CD14-positive monocyte (primary cell): Measurements from ENCODE around the gene FN1. TPM values are rescaled to one million over a fixed set of nuclear protein-coding genes. Genes with fewer than 3 reads are reported as not detected.

Experiments used
- DNase-seq, 3 donors: peaks; one replicate each; pipeline ENCODE4 v3.0.0-alpha.2; 2011 to 2022
- H2AFZ ChIP-seq: 2 replicates; pipeline ENCODE4 v1.6.0; 2012; ENCODE audit warnings: mild to moderate bottlenecking, low read depth, low read length, inconsistent platforms; ENCODE audit not compliant: insufficient read depth, poor library complexity, severe bottlenecking
- H3K27ac ChIP-seq, 2 donors: 1 replicate in 1 of 2; 2 replicates in 1 of 2; pipeline ENCODE4 v1.5.1; 2012 to 2013; ENCODE audit warnings: low read length in 2 of 2, control low read depth in 1 of 2, inconsistent platforms in 1 of 2, low read depth in 1 of 2, mild to moderate bottlenecking in 1 of 2
- H3K27me3 ChIP-seq, 2 donors: one replicate each; pipeline versions ENCODE4 v1.6.0 to v1.6.1; 2011 to 2013; ENCODE audit warnings: low read length in 2 of 2; ENCODE audit not compliant: control insufficient read depth in 2 of 2, insufficient read depth in 2 of 2
- H3K36me3 ChIP-seq, 2 donors: replicated peaks in 1 of 2; 1 replicate in 1 of 2; 2 replicates in 1 of 2; pipeline versions ENCODE4 v1.5.1 to v1.6.1; 2012 to 2013; ENCODE audit warnings: low read length in 2 of 2, control low read depth in 1 of 2, inconsistent platforms in 1 of 2, mild to moderate bottlenecking in 1 of 2; ENCODE audit not compliant: insufficient read depth in 2 of 2, control insufficient read depth in 1 of 2
- H3K4me1 ChIP-seq, 2 donors: 1 replicate in 1 of 2; 2 replicates in 1 of 2; pipeline versions ENCODE4 v1.5.1 to v1.6.1; 2012 to 2013; ENCODE audit warnings: low read length in 2 of 2, control low read depth in 1 of 2, inconsistent platforms in 1 of 2, mild to moderate bottlenecking in 1 of 2, moderate library complexity in 1 of 2; ENCODE audit not compliant: insufficient read depth in 2 of 2, control insufficient read depth in 1 of 2
- H3K4me2 ChIP-seq: replicated peaks from 2 replicates; pipeline ENCODE3; 2012; ENCODE audit warnings: low read length, moderate library complexity, mild to moderate bottlenecking; ENCODE audit not compliant: poor library complexity, severe bottlenecking; ENCODE audit errors: extremely low read depth
- H3K4me3 ChIP-seq, 3 experiments: fragments of 200-600 bp in 1 of 3; sonication (generic) in 1 of 3; replicated peaks in 1 of 3; 1 replicate in 2 of 3; 2 replicates in 1 of 3; pipeline ENCODE4 v1.5.1; 2011 to 2013; ENCODE audit warnings: low read length in 3 of 3, mild to moderate bottlenecking in 3 of 3, control low read depth in 2 of 3, low read depth in 2 of 3, inconsistent platforms in 1 of 3, moderate library complexity in 1 of 3
- H3K79me2 ChIP-seq: 2 replicates; pipeline ENCODE4 v1.6.0; 2012; ENCODE audit warnings: mild to moderate bottlenecking, control low read depth, inconsistent platforms, low read length, moderate library complexity; ENCODE audit not compliant: insufficient read depth
- H3K9ac ChIP-seq: 2 replicates; pipeline ENCODE4 v1.6.0; 2017; ENCODE audit warnings: low read length, mild to moderate bottlenecking; ENCODE audit not compliant: insufficient read depth, poor library complexity, severe bottlenecking
- H3K9me3 ChIP-seq, 2 donors: replicated peaks in 1 of 2; 1 replicate in 1 of 2; 2 replicates in 1 of 2; pipeline versions ENCODE4 v1.5.1 to v1.6.1; 2012 to 2013; ENCODE audit warnings: low read length in 2 of 2, control low read depth in 1 of 2; ENCODE audit not compliant: control insufficient read depth in 1 of 2, insufficient read depth in 1 of 2
- H4K20me1 ChIP-seq: 2 replicates; pipeline ENCODE4 v1.6.0; 2012; ENCODE audit warnings: mild to moderate bottlenecking, low read length, control low read depth, moderate library complexity; ENCODE audit not compliant: insufficient read depth
- H3K27ac Mint-ChIP-seq, 7 donors: one replicate each; pipeline ENCODE4 v1.8.0; 2020; ENCODE audit warnings: mild to moderate bottlenecking in 7 of 7, mixed read lengths in 7 of 7, moderate library complexity in 6 of 7, inconsistent platforms in 2 of 7
- H3K27me3 Mint-ChIP-seq, 3 donors: one replicate each; pipeline ENCODE4 v1.8.0; 2021 to 2022; ENCODE audit warnings: low read depth in 3 of 3, mild to moderate bottlenecking in 3 of 3, mixed read lengths in 3 of 3, moderate library complexity in 3 of 3, inconsistent platforms in 1 of 3
- H3K36me3 Mint-ChIP-seq, 2 donors: one replicate each; pipeline ENCODE4 v1.8.0; 2020; ENCODE audit warnings: mixed read lengths in 2 of 2, inconsistent platforms in 1 of 2, mild to moderate bottlenecking in 1 of 2
- H3K4me1 Mint-ChIP-seq: one replicate; pipeline ENCODE4 v1.8.0; 2020; ENCODE audit warnings: mild to moderate bottlenecking, mixed read lengths
- H3K4me3 Mint-ChIP-seq, 2 donors: one replicate each; pipeline ENCODE4 v1.8.0; 2020; ENCODE audit warnings: mild to moderate bottlenecking in 2 of 2, mixed read lengths in 2 of 2, moderate library complexity in 1 of 2
- H3K9me3 Mint-ChIP-seq, 7 donors: one replicate each; pipeline ENCODE4 v1.8.0; 2020 to 2022; ENCODE audit warnings: mixed read lengths in 7 of 7, mild to moderate bottlenecking in 6 of 7, moderate library complexity in 6 of 7, inconsistent platforms in 2 of 7
- WGBS: methylation state at CpG from one replicate; pipeline ENCODE4 v1.1.5; 2013; ENCODE audit warnings: missing lambda C conversion rate; ENCODE audit not compliant: insufficient coverage; 5-methylcytosine and 5-hydroxymethylcytosine counted together
- intact Hi-C, 2 donors: fragments of 100-400 bp; cut with micrococcal nuclease; formaldehyde crosslinking; loops; one replicate each; pipeline versions ENCODE4 v1.15.0 to v1.15.1; 2023
- polyA plus RNA-seq, 3 donors: library from polyadenylated mRNA; depleted of rRNA in 1 of 3; unstranded in 2 of 3; stranded (reverse) in 1 of 3; fragments of 300-500 nt in 2 of 3; fragments of >200 nt in 1 of 3; fragmentation: Illumina TruSeq in 2 of 3; gene quantifications; 1 replicate in 2 of 3; 2 replicates in 1 of 3; pipeline ENCODE4 v1.2.3, GENCODE V29; 2012 to 2021
- TF ChIP-seq, protein P1 (sequence below): fragments of 200-600 bp; IDR thresholded peaks from one replicate; pipeline ENCODE4 v1.8.0; 2022; ENCODE audit warnings: antibody characterized with exemption, mild to moderate bottlenecking

FN1 gene
- polyA plus RNA-seq, 3 donors, result 0.21 to 0.72 (median 0.23) TPM

GRCh38 chr2:215315301-215315700 lies 120.6 kb downstream of the FN1 start:
- peaks cover 17 to 24% of the 10 kb centered on the region in 2 donors for H3K36me3 ChIP-seq
- peaks cover 12 to 16% of the 10 kb centered on the region in 2 donors for H3K4me1 ChIP-seq
- no peaks in the 10 kb centered on the region for H3K27me3 Mint-ChIP-seq
- no peak for DNase-seq
- peaks cover 0 to 3% (median 0%) of the 10 kb centered on the region in 7 donors for H3K9me3 Mint-ChIP-seq
- no peak overlapping the region for H3K9ac ChIP-seq
- H3K9me3 ChIP-seq, result no peaks in the 10 kb centered on the region
- no peak overlapping the region for H2AFZ ChIP-seq
- peaks cover 8% of the 10 kb centered on the region for H3K79me2 ChIP-seq
- TF ChIP-seq, protein P1, sequence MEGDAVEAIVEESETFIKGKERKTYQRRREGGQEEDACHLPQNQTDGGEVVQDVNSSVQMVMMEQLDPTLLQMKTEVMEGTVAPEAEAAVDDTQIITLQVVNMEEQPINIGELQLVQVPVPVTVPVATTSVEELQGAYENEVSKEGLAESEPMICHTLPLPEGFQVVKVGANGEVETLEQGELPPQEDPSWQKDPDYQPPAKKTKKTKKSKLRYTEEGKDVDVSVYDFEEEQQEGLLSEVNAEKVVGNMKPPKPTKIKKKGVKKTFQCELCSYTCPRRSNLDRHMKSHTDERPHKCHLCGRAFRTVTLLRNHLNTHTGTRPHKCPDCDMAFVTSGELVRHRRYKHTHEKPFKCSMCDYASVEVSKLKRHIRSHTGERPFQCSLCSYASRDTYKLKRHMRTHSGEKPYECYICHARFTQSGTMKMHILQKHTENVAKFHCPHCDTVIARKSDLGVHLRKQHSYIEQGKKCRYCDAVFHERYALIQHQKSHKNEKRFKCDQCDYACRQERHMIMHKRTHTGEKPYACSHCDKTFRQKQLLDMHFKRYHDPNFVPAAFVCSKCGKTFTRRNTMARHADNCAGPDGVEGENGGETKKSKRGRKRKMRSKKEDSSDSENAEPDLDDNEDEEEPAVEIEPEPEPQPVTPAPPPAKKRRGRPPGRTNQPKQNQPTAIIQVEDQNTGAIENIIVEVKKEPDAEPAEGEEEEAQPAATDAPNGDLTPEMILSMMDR, result no peak
- H3K27ac Mint-ChIP-seq, result peak overlapping the region in 1 of 7 donors; percentile 6
- peaks cover 20 to 31% of the 10 kb centered on the region in 2 donors for H3K36me3 Mint-ChIP-seq
- peaks cover 19% of the 10 kb centered on the region for H3K4me1 Mint-ChIP-seq
- WGBS, result 100% methylated on average over 1 of the region's 2 CpGs
- H3K27ac ChIP-seq, result no peak overlapping the region
- no peaks in the 10 kb centered on the region for H3K27me3 ChIP-seq
- intact Hi-C loops, result no loop called here
- no peaks in the 10 kb centered on the region for H4K20me1 ChIP-seq
- H3K4me3 Mint-ChIP-seq, result no peak overlapping the region
- no peak overlapping the region for H3K4me3 ChIP-seq
- no peak overlapping the region for H3K4me2 ChIP-seq

DNA sequence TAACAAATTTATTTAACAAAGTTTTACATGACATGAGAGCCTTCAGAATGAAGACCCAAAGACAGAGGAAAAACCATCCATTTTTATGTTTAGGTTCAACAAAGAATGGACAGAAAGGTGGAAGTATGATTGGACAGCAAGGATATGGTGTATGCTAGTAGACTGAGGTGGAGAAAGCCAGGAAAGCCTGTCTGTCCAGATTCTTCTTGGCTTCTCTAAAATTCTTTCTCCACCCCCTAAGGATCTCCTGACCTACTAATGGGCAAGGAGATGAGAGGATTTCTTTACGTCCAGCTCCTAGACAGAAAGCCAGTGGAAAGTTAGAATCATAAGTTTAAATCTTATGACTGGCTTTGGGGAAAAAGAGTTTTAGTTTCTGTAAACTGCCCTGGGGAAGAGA lies 121.0 kb downstream of the FN1 start:
- intact Hi-C loops, result no loop called here
- peak overlapping the region in 1 of 7 donors; percentile 6 for H3K27ac Mint-ChIP-seq
- no peak overlapping the region for H3K4me2 ChIP-seq
- H3K27ac ChIP-seq, result no peak overlapping the region
- peaks cover 12 to 16% of the 10 kb centered on the region in 2 donors for H3K4me1 ChIP-seq
- peaks cover 0 to 3% (median 0%) of the 10 kb centered on the region in 7 donors for H3K9me3 Mint-ChIP-seq
- no peak overlapping the region for H2AFZ ChIP-seq
- DNase-seq, result no peak
- no peaks in the 10 kb centered on the region for H3K9me3 ChIP-seq
- no peaks in the 10 kb centered on the region for H3K27me3 ChIP-seq
- peaks cover 19% of the 10 kb centered on the region for H3K4me1 Mint-ChIP-seq
- no peak overlapping the region for H3K4me3 ChIP-seq
- H3K27me3 Mint-ChIP-seq, result no peaks in the 10 kb centered on the region
- TF ChIP-seq, protein P1, result no peak
- peaks cover 8% of the 10 kb centered on the region for H3K79me2 ChIP-seq
- H3K36me3 ChIP-seq, result peaks cover 13 to 20% of the 10 kb centered on the region in 2 donors
- no peak overlapping the region for H3K9ac ChIP-seq
- no peaks in the 10 kb centered on the region for H4K20me1 ChIP-seq
- H3K4me3 Mint-ChIP-seq, result no peak overlapping the region
- no CpG with 5 or more reads among the region's 1 CpG for WGBS
- peaks cover 17 to 27% of the 10 kb centered on the region in 2 donors for H3K36me3 Mint-ChIP-seq
